Natural killer cell (primary cell): ENCODE data around the gene CALHM6. TPM values are rescaled to one million over a fixed set of nuclear protein-coding genes. Genes with fewer than 3 reads are reported as not detected.

ENCODE experiments used
- ATAC-seq, 3 donors: fragments of 150-1000 bp in 2 of 3; fragments of 200-7000 bp in 1 of 3; cut with Tn5 transposase; 1 replicate in 1 of 3; 2 replicates in 2 of 3; pipeline ENCODE4 v1.10.0; 2021; ENCODE audit warnings: mild to moderate bottlenecking in 2 of 3, moderate library complexity in 2 of 3
- DNase-seq, 2 donors: peaks; one replicate each; pipeline versions ENCODE4 v3.0.0 to v3.0.0-alpha.2; 2013 to 2021; ENCODE audit warnings: mixed read lengths in 1 of 2
- H3K27ac ChIP-seq: one replicate; pipeline ENCODE4 v1.5.1; 2013; ENCODE audit warnings: mild to moderate bottlenecking, low read length
- H3K27me3 ChIP-seq: one replicate; pipeline ENCODE4 v1.6.1; 2013; ENCODE audit warnings: low read length; ENCODE audit not compliant: control insufficient read depth, insufficient read depth
- H3K36me3 ChIP-seq: one replicate; pipeline ENCODE4 v1.6.1; 2013; ENCODE audit warnings: low read length; ENCODE audit not compliant: control insufficient read depth, insufficient read depth
- H3K4me1 ChIP-seq: one replicate; pipeline ENCODE4 v1.6.1; 2013; ENCODE audit warnings: low read length; ENCODE audit not compliant: control insufficient read depth, insufficient read depth
- H3K4me3 ChIP-seq: one replicate; pipeline ENCODE4 v1.5.1; 2013; ENCODE audit warnings: low read length
- H3K9me3 ChIP-seq: one replicate; pipeline ENCODE4 v1.6.1; 2013; ENCODE audit warnings: low read length; ENCODE audit not compliant: control insufficient read depth, insufficient read depth
- H3K27ac Mint-ChIP-seq, 2 donors: one replicate each; pipeline ENCODE4 v1.8.0; 2022; ENCODE audit warnings: mild to moderate bottlenecking in 2 of 2, mixed read lengths in 2 of 2, moderate library complexity in 1 of 2
- H3K27me3 Mint-ChIP-seq, 2 donors: one replicate each; pipeline ENCODE4 v1.8.0; 2022; ENCODE audit warnings: low read depth in 2 of 2, mixed read lengths in 2 of 2
- H3K36me3 Mint-ChIP-seq: one replicate; pipeline ENCODE4 v1.8.0; 2022; ENCODE audit warnings: mixed read lengths
- H3K4me1 Mint-ChIP-seq, 2 donors: one replicate each; pipeline ENCODE4 v1.8.0; 2022; ENCODE audit warnings: mixed read lengths in 2 of 2
- H3K4me3 Mint-ChIP-seq: one replicate; pipeline ENCODE4 v1.8.0; 2022; ENCODE audit warnings: mild to moderate bottlenecking, moderate library complexity, mixed read lengths
- H3K9me3 Mint-ChIP-seq, 2 donors: one replicate each; pipeline ENCODE4 v1.8.0; 2022; ENCODE audit warnings: mixed read lengths in 2 of 2
- WGBS: methylation state at CpG from one replicate; pipeline ENCODE4 v1.1.7; 2013; ENCODE audit warnings: missing lambda C conversion rate; ENCODE audit not compliant: insufficient coverage; 5-methylcytosine and 5-hydroxymethylcytosine counted together
- intact Hi-C: fragments of 100-400 bp; cut with micrococcal nuclease; formaldehyde crosslinking; loops from one replicate; pipeline ENCODE4 v1.14.2; 2022
- total RNA-seq, 4 donors: library from RNA; stranded (reverse); fragments of 120-200 nt in 1 of 4; gene quantifications; one replicate each; pipeline versions ENCODE4 v1.2.3 to v1.2.4, GENCODE V29; 2013 to 2022
- TF ChIP-seq, protein P1 (sequence below): fragments of 200-600 bp; IDR thresholded peaks from one replicate; pipeline ENCODE4 v1.8.0; 2022; ENCODE audit warnings: antibody characterized with exemption

The CALHM6 gene
- total RNA-seq, 3 donors from 2014 or later (not counting 1 experiment from before 2014, with no cell fraction given) = 7.9 to 20.6 (median 12.3) TPM

DNA sequence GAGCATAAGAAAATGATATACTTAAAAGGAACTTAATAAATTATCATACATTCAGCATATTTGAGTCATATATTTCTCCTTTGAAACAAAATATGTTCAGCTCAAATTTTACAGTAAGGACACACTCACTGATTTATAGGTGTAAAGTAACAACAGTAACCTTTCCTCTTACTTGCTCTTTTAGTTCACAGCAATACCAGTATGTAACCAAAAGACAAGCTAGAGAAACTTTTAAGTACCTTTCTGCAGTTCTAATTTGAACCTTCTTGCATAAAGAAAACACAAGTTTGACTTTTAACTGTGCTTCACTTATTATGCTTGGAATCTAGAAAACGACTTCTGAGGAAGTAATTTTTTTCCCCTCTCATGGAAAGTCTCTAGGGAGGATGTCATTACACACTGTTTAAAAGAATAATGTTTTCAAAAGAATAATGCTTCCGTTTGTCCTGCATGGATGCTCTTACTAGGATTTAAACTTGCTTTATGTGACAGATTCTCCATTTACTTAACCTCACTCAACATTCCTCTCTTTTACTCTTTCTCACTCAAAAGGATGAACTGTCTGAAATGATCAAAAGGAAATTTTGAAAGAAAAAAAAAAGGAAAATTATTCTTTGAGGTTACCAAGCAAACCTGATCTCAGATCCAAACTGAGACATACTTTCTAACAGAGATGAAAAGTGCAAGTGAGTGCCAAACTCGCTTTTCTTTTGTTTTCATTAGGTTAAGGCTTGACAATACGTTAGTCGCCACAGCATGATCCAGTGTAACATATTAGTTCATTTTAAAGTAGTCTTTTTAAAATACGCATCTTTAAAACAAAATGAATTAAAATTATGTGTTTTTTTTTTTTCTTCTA, 22.4 kb upstream of the CALHM6 start:
- Histone ChIP-seq H3K27me3 (no peaks in the 10 kb centered on the region), H3K36me3 (no peaks in the 10 kb centered on the region), H3K27ac (no peak overlapping the region), H3K4me3 (no peak overlapping the region), H3K4me1 (no peaks in the 10 kb centered on the region), H3K9me3 (no peaks in the 10 kb centered on the region)
- H3K27ac Mint-ChIP-seq = no peak overlapping the region
- no peak overlapping the region for H3K4me3 Mint-ChIP-seq
- H3K27me3 Mint-ChIP-seq = peaks cover 15 to 16% of the 10 kb centered on the region in 2 donors
- ATAC-seq (no peak), DNase-seq (no peak)
- no peaks in the 10 kb centered on the region for H3K4me1 Mint-ChIP-seq
- no peaks in the 10 kb centered on the region for H3K36me3 Mint-ChIP-seq
- TF ChIP-seq, protein P1, sequence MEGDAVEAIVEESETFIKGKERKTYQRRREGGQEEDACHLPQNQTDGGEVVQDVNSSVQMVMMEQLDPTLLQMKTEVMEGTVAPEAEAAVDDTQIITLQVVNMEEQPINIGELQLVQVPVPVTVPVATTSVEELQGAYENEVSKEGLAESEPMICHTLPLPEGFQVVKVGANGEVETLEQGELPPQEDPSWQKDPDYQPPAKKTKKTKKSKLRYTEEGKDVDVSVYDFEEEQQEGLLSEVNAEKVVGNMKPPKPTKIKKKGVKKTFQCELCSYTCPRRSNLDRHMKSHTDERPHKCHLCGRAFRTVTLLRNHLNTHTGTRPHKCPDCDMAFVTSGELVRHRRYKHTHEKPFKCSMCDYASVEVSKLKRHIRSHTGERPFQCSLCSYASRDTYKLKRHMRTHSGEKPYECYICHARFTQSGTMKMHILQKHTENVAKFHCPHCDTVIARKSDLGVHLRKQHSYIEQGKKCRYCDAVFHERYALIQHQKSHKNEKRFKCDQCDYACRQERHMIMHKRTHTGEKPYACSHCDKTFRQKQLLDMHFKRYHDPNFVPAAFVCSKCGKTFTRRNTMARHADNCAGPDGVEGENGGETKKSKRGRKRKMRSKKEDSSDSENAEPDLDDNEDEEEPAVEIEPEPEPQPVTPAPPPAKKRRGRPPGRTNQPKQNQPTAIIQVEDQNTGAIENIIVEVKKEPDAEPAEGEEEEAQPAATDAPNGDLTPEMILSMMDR = no peak
- intact Hi-C loops = no loop called here
- H3K9me3 Mint-ChIP-seq = no peaks in the 10 kb centered on the region
- 48% methylated on average over 3 of the region's 6 CpGs for WGBS

DNA sequence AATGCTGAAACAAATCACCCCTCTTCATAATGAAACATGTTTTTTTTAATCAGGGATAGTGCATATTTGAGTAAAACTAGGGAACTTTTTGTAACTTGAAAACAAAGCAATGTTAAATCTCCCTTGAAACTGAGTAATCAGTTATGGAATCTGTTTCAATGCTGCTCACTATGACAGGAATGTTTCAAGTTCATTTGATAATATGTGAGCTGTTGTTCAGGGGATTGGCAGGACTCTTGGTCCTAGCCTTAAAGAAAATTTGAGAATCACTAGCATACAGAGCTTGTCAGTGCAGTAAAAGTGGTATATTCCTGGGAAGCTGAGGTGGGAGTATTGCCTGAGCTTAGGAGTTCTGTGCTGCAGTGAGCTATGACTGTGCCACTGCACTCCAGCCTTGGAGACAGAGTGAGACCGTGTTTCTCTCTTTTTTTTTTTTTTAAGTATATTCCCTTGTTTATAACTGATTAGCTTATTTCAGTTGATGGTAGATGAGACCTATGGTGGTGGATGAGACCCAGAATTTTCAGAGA, 21.6 kb upstream of the CALHM6 start:
- no peaks in the 10 kb centered on the region for H3K9me3 Mint-ChIP-seq
- no peaks in the 10 kb centered on the region for H3K36me3 ChIP-seq
- intact Hi-C loops = no loop called here
- no peaks in the 10 kb centered on the region for H3K9me3 ChIP-seq
- H3K27ac Mint-ChIP-seq = no peak overlapping the region
- H3K27me3 ChIP-seq = no peaks in the 10 kb centered on the region
- no peak overlapping the region for H3K27ac ChIP-seq
- peaks cover 15 to 16% of the 10 kb centered on the region in 2 donors for H3K27me3 Mint-ChIP-seq
- DNase-seq (no peak), ATAC-seq (no peak)
- WGBS = 88% methylated on average over 1 of the region's 1 CpG
- peaks cover 6 to 7% of the 10 kb centered on the region in 2 donors for H3K4me1 Mint-ChIP-seq
- TF ChIP-seq, protein P1 = no peak
- no peaks in the 10 kb centered on the region for H3K36me3 Mint-ChIP-seq
- no peak overlapping the region for H3K4me3 Mint-ChIP-seq
- H3K4me3 ChIP-seq = no peak overlapping the region
- H3K4me1 ChIP-seq = peaks cover 3% of the 10 kb centered on the region

DNA sequence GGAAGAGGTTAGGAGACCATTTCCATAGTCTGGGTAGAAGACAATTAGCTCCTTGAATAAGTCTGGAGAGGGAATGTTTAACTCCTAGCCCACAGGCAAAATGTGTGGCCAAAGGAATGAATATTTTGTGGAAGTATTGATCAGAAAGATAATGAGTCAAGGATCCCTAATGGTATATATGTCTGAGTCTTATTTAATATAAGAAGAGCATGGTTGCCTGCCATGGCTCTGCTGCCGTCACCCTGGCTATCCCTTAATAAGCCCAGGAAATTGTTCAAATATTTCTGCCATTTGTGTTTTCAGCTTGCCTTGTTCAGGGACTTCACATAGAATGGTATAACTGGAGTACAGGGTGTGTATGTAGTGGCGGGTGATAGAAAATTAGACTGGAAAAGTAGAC, 18.1 kb upstream of the CALHM6 start:
- intact Hi-C loops = no loop called here
- no peak overlapping the region for H3K27ac ChIP-seq
- Mint-ChIP-seq H3K4me3 (no peak overlapping the region), H3K36me3 (no peaks in the 10 kb centered on the region), H3K4me1 (peaks cover 19 to 24% of the 10 kb centered on the region in 2 donors), H3K27me3 (peaks cover 8 to 20% of the 10 kb centered on the region in 2 donors), H3K9me3 (no peaks in the 10 kb centered on the region), H3K27ac (no peak overlapping the region)
- H3K27me3 ChIP-seq = no peaks in the 10 kb centered on the region
- no peak for ATAC-seq
- no peaks in the 10 kb centered on the region for H3K9me3 ChIP-seq
- H3K4me3 ChIP-seq = no peak overlapping the region
- TF ChIP-seq, protein P1 = no peak
- DNase-seq = no peak
- WGBS = 100% methylated on average over 1 of the region's 2 CpGs
- H3K4me1 ChIP-seq = peaks cover 16% of the 10 kb centered on the region
- H3K36me3 ChIP-seq = no peaks in the 10 kb centered on the region
